ENCODE measurements around the gene EPS8L2. TPM values are rescaled to one million over a fixed set of nuclear protein-coding genes. Genes with fewer than 3 reads are reported as not detected.

EPS8L2 gene
- total and polyA plus RNA-seq, 4 experiments from 2014 or later, result 15.4 to 19.5 (median 17.6) TPM

GRCh38 chr11:678297-678696 is 27.7 kb upstream of the EPS8L2 start:
- Mint-ChIP-seq H3K4me3 (no peak overlapping the region), H3K27me3 (no peaks in the 10 kb centered on the region), H3K36me3 (peaks cover 38 to 62% of the 10 kb centered on the region in 2 donors), H3K9me3 (no peaks in the 10 kb centered on the region), H3K27ac (no peak overlapping the region), H3K4me1 (no peaks in the 10 kb centered on the region)
- DNase-seq, result no peak
- no peak overlapping the region for H3K4me3 ChIP-seq (ENCODE audit: low read length in 2 of 2)
- H3K27me3 ChIP-seq (ENCODE audit: insufficient read depth, low read length), result no peaks in the 10 kb centered on the region
- no peaks in the 10 kb centered on the region for H3K9me3 ChIP-seq (ENCODE audit: control insufficient read depth in 1 of 2, low read length in 2 of 2)
- ChIA-PET CTCF (ENCODE audit: partially characterized antibody) (no interaction called here), POLR2A (ENCODE audit: partially characterized antibody) (no interaction called here)
- H3K36me3 ChIP-seq (ENCODE audit: insufficient read depth, low read length), result peaks cover 15% of the 10 kb centered on the region
- H3K4me1 ChIP-seq (ENCODE audit: insufficient read depth, low read length), result no peaks in the 10 kb centered on the region
- no peak overlapping the region for H3K27ac ChIP-seq (ENCODE audit: low read depth, low read length)
- intact Hi-C loops (cut with micrococcal nuclease), result no loop called here

- Mint-ChIP-seq H3K27ac (no peak overlapping the region), H3K27me3 (no peaks in the 10 kb centered on the region), H3K4me3 (no peak overlapping the region), H3K36me3 (peaks cover 44 to 62% of the 10 kb centered on the region in 2 donors), H3K9me3 (peaks cover 0 to 2% (median 0%) of the 10 kb centered on the region in 8 donors), H3K4me1 (peaks cover 0 to 1% (median 0%) of the 10 kb centered on the region in 4 donors)
- Histone ChIP-seq H3K36me3 (ENCODE audit: insufficient read depth, low read length) (peaks cover 12% of the 10 kb centered on the region), H3K27me3 (ENCODE audit: insufficient read depth, low read length) (no peaks in the 10 kb centered on the region), H3K27ac (ENCODE audit: low read depth, low read length) (no peak overlapping the region), H3K9me3 (ENCODE audit: control insufficient read depth in 1 of 2, low read length in 2 of 2) (no peaks in the 10 kb centered on the region), H3K4me3 (ENCODE audit: low read length in 2 of 2) (no peak overlapping the region), H3K4me1 (ENCODE audit: insufficient read depth, low read length) (no peaks in the 10 kb centered on the region)
- POLR2A ChIA-PET (ENCODE audit: partially characterized antibody), result no interaction called here
- no peak for DNase-seq
- intact Hi-C loops (cut with micrococcal nuclease), result no loop called here
- CTCF ChIA-PET (ENCODE audit: partially characterized antibody), result interaction anchor here (2.0 kb wide), 1 partner anchor 16 kb away, joined by 4 read pairs; the partner anchor contains the start of genes DEAF1 and TMEM80
These were observed 26.5 kb upstream of the EPS8L2 start for GRCh38 chr11:679271-680207.

- ChIA-PET POLR2A (ENCODE audit: partially characterized antibody) (interaction anchor here (1.2 kb wide), 1 partner anchor 18 kb away, joined by 3 read pairs; no protein-coding TSS in a partner anchor), CTCF (ENCODE audit: partially characterized antibody) (interaction anchor here (2.0 kb wide), 1 partner anchor 15 kb away, joined by 4 read pairs; the partner anchor contains the start of genes DEAF1 and TMEM80)
- no peaks in the 10 kb centered on the region for H3K4me1 ChIP-seq (ENCODE audit: insufficient read depth, low read length)
- peaks cover 0 to 2% (median 0%) of the 10 kb centered on the region in 8 donors for H3K9me3 Mint-ChIP-seq
- H3K4me3 Mint-ChIP-seq, result no peak overlapping the region
- H3K36me3 ChIP-seq (ENCODE audit: insufficient read depth, low read length), result peaks cover 13% of the 10 kb centered on the region
- no peak for DNase-seq
- H3K36me3 Mint-ChIP-seq, result peaks cover 47 to 64% of the 10 kb centered on the region in 2 donors
- H3K27me3 ChIP-seq (ENCODE audit: insufficient read depth, low read length), result no peaks in the 10 kb centered on the region
- H3K4me3 ChIP-seq (ENCODE audit: low read length in 2 of 2), result no peak overlapping the region
- H3K27ac Mint-ChIP-seq, result no peak overlapping the region
- intact Hi-C loops (cut with micrococcal nuclease), result no loop called here
- peaks cover 0 to 1% (median 0%) of the 10 kb centered on the region in 4 donors for H3K4me1 Mint-ChIP-seq
- H3K27me3 Mint-ChIP-seq, result no peaks in the 10 kb centered on the region
- no peak overlapping the region for H3K27ac ChIP-seq (ENCODE audit: low read depth, low read length)
- H3K9me3 ChIP-seq (ENCODE audit: control insufficient read depth in 1 of 2, low read length in 2 of 2), result no peaks in the 10 kb centered on the region
These were observed 25.6 kb upstream of the EPS8L2 start for GRCh38 chr11:680476-680875.

GRCh38 chr11:680970-681369 is 25.1 kb upstream of the EPS8L2 start:
- H3K4me1 Mint-ChIP-seq, result peaks cover 0 to 1% (median 0%) of the 10 kb centered on the region in 4 donors
- intact Hi-C loops (cut with micrococcal nuclease), result no loop called here
- peak overlapping the region in 1 of 7 donors; percentile 31 for H3K27ac Mint-ChIP-seq
- no peaks in the 10 kb centered on the region for H3K27me3 Mint-ChIP-seq
- DNase-seq, result no peak
- ChIA-PET POLR2A (ENCODE audit: partially characterized antibody) (interaction anchor here (1.2 kb wide), 1 partner anchor 19 kb away, joined by 3 read pairs; no protein-coding TSS in a partner anchor), CTCF (ENCODE audit: partially characterized antibody) (interaction anchor here (2.0 kb wide), 1 partner anchor 14 kb away, joined by 4 read pairs; the partner anchor contains the start of genes DEAF1 and TMEM80)
- H3K36me3 ChIP-seq (ENCODE audit: insufficient read depth, low read length), result peaks cover 13% of the 10 kb centered on the region
- no peak overlapping the region for H3K4me3 Mint-ChIP-seq
- H3K4me3 ChIP-seq (ENCODE audit: low read length in 2 of 2), result no peak overlapping the region
- peaks cover 0 to 2% (median 0%) of the 10 kb centered on the region in 8 donors for H3K9me3 Mint-ChIP-seq
- H3K4me1 ChIP-seq (ENCODE audit: insufficient read depth, low read length), result no peaks in the 10 kb centered on the region
- H3K27ac ChIP-seq (ENCODE audit: low read depth, low read length), result no peak overlapping the region
- H3K27me3 ChIP-seq (ENCODE audit: insufficient read depth, low read length), result no peaks in the 10 kb centered on the region
- peaks cover 47 to 64% of the 10 kb centered on the region in 2 donors for H3K36me3 Mint-ChIP-seq
- H3K9me3 ChIP-seq (ENCODE audit: control insufficient read depth in 1 of 2, low read length in 2 of 2), result no peaks in the 10 kb centered on the region

GRCh38 chr11:686451-687243 is 19.4 kb upstream of the EPS8L2 start:
- peak in 1 of 5 donors; percentile 4 for DNase-seq
- H3K27ac ChIP-seq (ENCODE audit: low read depth, low read length), result no peak overlapping the region
- Mint-ChIP-seq H3K9me3 (peaks cover 0 to 2% (median 0%) of the 10 kb centered on the region in 8 donors), H3K4me3 (no peak overlapping the region), H3K27ac (peak overlapping the region in 4 of 7 donors; percentile 16 to 72 (median 64)), H3K27me3 (no peaks in the 10 kb centered on the region), H3K4me1 (peaks cover 9 to 13% (median 12%) of the 10 kb centered on the region in 4 donors), H3K36me3 (peaks cover 52 to 56% of the 10 kb centered on the region in 2 donors)
- ChIA-PET CTCF (ENCODE audit: partially characterized antibody) (no interaction called here), POLR2A (ENCODE audit: partially characterized antibody) (no interaction called here)
- no peak overlapping the region for H3K4me3 ChIP-seq (ENCODE audit: low read length in 2 of 2)
- H3K4me1 ChIP-seq (ENCODE audit: insufficient read depth, low read length), result peaks cover 14% of the 10 kb centered on the region
- no peaks in the 10 kb centered on the region for H3K9me3 ChIP-seq (ENCODE audit: control insufficient read depth in 1 of 2, low read length in 2 of 2)
- no peaks in the 10 kb centered on the region for H3K27me3 ChIP-seq (ENCODE audit: insufficient read depth, low read length)
- intact Hi-C loops (cut with micrococcal nuclease), result no loop called here
- peaks cover 41% of the 10 kb centered on the region for H3K36me3 ChIP-seq (ENCODE audit: insufficient read depth, low read length)

- DNase-seq, result peak in 1 of 5 donors; percentile 22
- ChIA-PET POLR2A (ENCODE audit: partially characterized antibody) (no interaction called here), CTCF (ENCODE audit: partially characterized antibody) (no interaction called here)
- intact Hi-C loops (cut with micrococcal nuclease), result no loop called here
- no peak overlapping the region for H3K27ac ChIP-seq (ENCODE audit: low read depth, low read length)
- H3K27me3 ChIP-seq (ENCODE audit: insufficient read depth, low read length), result no peaks in the 10 kb centered on the region
- no peak overlapping the region for H3K4me3 ChIP-seq (ENCODE audit: low read length in 2 of 2)
- H3K9me3 ChIP-seq (ENCODE audit: control insufficient read depth in 1 of 2, low read length in 2 of 2), result no peaks in the 10 kb centered on the region
- Mint-ChIP-seq H3K27ac (peak overlapping the region in 2 of 7 donors; percentile 36 to 37), H3K36me3 (peaks cover 41 to 46% of the 10 kb centered on the region in 2 donors), H3K4me1 (peaks cover 14 to 24% (median 20%) of the 10 kb centered on the region in 4 donors), H3K4me3 (no peak overlapping the region), H3K27me3 (no peaks in the 10 kb centered on the region), H3K9me3 (peaks cover 0 to 2% (median 0%) of the 10 kb centered on the region in 8 donors)
- peaks cover 25% of the 10 kb centered on the region for H3K4me1 ChIP-seq (ENCODE audit: insufficient read depth, low read length)
- H3K36me3 ChIP-seq (ENCODE audit: insufficient read depth, low read length), result peaks cover 41% of the 10 kb centered on the region
These were observed 18.3 kb upstream of the EPS8L2 start for GRCh38 chr11:687751-688150.

Data from CD4-positive, alpha-beta memory T cell (primary cell).